ENCODE measurements around the gene TAF1C. TPM values are rescaled to one million over a fixed set of nuclear protein-coding genes. Genes with fewer than 3 reads are reported as not detected.
A peak's percentile ranks its signal among the peaks of the same experiment; 100 is the strongest.

The TAF1C gene
- total and polyA plus RNA-seq, 10 of the 15 experiments (the other 5 are each of a cell fraction or from before 2014, with no cell fraction given) = 0.98 to 40.1 (median 15.4) TPM

DNA sequence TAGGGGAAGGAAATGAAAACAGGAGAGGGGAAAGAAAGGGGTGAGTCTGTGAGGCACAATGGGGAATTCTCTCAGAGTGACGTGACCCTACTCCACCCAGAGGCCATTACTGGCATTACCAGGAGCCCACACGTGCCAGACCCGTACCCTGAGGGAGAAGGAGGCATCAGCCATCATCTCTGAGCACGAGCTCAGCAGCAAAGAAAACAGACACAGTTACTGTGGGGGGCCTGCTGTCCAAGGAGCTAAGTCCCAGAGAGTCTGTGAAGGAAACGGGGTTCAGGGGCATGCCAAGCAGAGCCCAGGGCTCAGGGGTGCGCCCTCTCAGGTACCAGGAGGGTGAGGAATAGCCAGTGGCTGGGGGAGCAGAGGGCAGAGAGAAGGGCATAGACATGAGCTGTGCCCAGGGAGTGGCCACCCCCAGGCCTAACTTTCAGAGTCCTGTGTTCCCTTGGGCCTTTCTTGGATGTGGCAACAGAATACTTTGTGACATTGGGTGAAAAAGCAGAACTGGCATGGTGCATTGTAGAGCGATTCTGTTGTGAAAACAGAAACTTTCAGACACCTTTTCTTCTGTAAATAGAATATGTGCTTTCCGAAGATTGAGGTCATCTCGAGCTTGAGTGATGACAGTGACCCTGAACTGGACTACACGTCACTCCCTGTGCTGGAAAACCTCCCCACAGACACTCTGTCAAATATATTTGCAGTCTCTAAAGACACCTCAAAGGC is 11.3 kb downstream of the TAF1C start (continued):
- TF ChIP-seq, protein P1, sequence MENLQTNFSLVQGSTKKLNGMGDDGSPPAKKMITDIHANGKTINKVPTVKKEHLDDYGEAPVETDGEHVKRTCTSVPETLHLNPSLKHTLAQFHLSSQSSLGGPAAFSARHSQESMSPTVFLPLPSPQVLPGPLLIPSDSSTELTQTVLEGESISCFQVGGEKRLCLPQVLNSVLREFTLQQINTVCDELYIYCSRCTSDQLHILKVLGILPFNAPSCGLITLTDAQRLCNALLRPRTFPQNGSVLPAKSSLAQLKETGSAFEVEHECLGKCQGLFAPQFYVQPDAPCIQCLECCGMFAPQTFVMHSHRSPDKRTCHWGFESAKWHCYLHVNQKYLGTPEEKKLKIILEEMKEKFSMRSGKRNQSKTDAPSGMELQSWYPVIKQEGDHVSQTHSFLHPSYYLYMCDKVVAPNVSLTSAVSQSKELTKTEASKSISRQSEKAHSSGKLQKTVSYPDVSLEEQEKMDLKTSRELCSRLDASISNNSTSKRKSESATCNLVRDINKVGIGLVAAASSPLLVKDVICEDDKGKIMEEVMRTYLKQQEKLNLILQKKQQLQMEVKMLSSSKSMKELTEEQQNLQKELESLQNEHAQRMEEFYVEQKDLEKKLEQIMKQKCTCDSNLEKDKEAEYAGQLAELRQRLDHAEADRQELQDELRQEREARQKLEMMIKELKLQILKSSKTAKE (IDR thresholded peaks at IDR 0.05; ENCODE audit: low read depth, poor library complexity, severe bottlenecking) = no peak
- TF ChIP-seq POLR2AphosphoS5 (IDR thresholded peaks at IDR 0.05; ENCODE audit: low read length) (no peak), NFYB (IDR thresholded peaks at IDR 0.05; ENCODE audit: insufficient read depth, low read depth, low read length) (no peak), NFIC (IDR thresholded peaks at IDR 0.05; ENCODE audit: low read depth, low read length) (no peak), PBX3 (IDR thresholded peaks at IDR 0.05; ENCODE audit: insufficient replicate concordance, low read depth, low read length) (no peak), BHLHE40 (IDR thresholded peaks at IDR 0.05; ENCODE audit: borderline replicate concordance in 1 of 2, low read depth in 2 of 2, low read length in 1 of 2) (peak; percentile 91 to 94), PML (IDR thresholded peaks at IDR 0.05; ENCODE audit: low read length) (no peak), POU2F2 (IDR thresholded peaks at IDR 0.05; ENCODE audit: borderline replicate concordance, low read depth, low read length) (no peak), HDAC6 (IDR thresholded peaks at IDR 0.05; ENCODE audit: unreplicated experiment) (no peak)
- TF ChIP-seq, protein P2, sequence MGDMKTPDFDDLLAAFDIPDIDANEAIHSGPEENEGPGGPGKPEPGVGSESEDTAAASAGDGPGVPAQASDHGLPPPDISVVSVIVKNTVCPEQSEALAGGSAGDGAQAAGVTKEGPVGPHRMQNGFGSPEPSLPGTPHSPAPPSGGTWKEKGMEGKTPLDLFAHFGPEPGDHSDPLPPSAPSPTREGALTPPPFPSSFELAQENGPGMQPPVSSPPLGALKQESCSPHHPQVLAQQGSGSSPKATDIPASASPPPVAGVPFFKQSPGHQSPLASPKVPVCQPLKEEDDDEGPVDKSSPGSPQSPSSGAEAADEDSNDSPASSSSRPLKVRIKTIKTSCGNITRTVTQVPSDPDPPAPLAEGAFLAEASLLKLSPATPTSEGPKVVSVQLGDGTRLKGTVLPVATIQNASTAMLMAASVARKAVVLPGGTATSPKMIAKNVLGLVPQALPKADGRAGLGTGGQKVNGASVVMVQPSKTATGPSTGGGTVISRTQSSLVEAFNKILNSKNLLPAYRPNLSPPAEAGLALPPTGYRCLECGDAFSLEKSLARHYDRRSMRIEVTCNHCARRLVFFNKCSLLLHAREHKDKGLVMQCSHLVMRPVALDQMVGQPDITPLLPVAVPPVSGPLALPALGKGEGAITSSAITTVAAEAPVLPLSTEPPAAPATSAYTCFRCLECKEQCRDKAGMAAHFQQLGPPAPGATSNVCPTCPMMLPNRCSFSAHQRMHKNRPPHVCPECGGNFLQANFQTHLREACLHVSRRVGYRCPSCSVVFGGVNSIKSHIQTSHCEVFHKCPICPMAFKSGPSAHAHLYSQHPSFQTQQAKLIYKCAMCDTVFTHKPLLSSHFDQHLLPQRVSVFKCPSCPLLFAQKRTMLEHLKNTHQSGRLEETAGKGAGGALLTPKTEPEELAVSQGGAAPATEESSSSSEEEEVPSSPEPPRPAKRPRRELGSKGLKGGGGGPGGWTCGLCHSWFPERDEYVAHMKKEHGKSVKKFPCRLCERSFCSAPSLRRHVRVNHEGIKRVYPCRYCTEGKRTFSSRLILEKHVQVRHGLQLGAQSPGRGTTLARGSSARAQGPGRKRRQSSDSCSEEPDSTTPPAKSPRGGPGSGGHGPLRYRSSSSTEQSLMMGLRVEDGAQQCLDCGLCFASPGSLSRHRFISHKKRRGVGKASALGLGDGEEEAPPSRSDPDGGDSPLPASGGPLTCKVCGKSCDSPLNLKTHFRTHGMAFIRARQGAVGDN (IDR thresholded peaks at IDR 0.05) = no peak
